Measurements from ENCODE around the gene ZNF184. TPM values are rescaled to one million over a fixed set of nuclear protein-coding genes. Genes with fewer than 3 reads are reported as not detected.

Gene ZNF184
- total RNA-seq, 1 experiment from 2014 or later = 10.2 TPM

- ChIA-PET CTCF (no interaction called here), POLR2A (ENCODE audit: unreplicated experiment) (interaction anchor here (0.6 kb wide), 2 partner anchors 119 to 198 kb away, joined by 4 to 14 read pairs; no protein-coding TSS in a partner anchor)
- ATAC-seq (no peak), DNase-seq (no peak)
- no peaks in the 10 kb centered on the region for H3K9me3 ChIP-seq (ENCODE audit: low read length)
- intact Hi-C loops (cut with micrococcal nuclease) = loop anchor here (2.0 to 10.0 kb wide), 4 partner anchors 41 to 275 kb away; no protein-coding TSS in a partner anchor
- no peaks in the 10 kb centered on the region for H3K27me3 ChIP-seq (ENCODE audit: low read length)
- no peaks in the 10 kb centered on the region for H3K36me3 ChIP-seq (ENCODE audit: low read depth, low read length)
- H3K79me2 ChIP-seq (ENCODE audit: low read length) = no peaks in the 10 kb centered on the region
- H3K4me3 ChIP-seq (ENCODE audit: low read length) = peak overlapping the region; percentile 83
- no peak overlapping the region; the same call in 1 of the 2 replicates for H2AFZ ChIP-seq (ENCODE audit: low read length)
- H3K27ac ChIP-seq (ENCODE audit: low read length) = no peak overlapping the region
- no peaks in the 10 kb centered on the region for H3F3A ChIP-seq (ENCODE audit: low read length, unreplicated experiment)
- H3K4me2 ChIP-seq (ENCODE audit: low read length) = peak overlapping the region; percentile 80
- no TSS peak for BruUV-seq (replicated peaks)
- peaks cover 8% of the 10 kb centered on the region; the same call in 1 of the 2 replicates for H3K4me1 ChIP-seq (ENCODE audit: insufficient read depth, low read length)
- H3K9ac ChIP-seq (ENCODE audit: low read length) = no peak overlapping the region
- TF ChIP-seq EZH2 (IDR thresholded peaks at IDR 0.05; ENCODE audit: low read length, unreplicated experiment) (no peak), CTCF (conservative IDR thresholded peaks at IDR 0.05; ENCODE audit: low read depth, low read length) (no peak), EZH2phosphoT487 (IDR thresholded peaks at IDR 0.05; ENCODE audit: borderline replicate concordance, low read length) (no peak)
- H4K20me1 ChIP-seq (ENCODE audit: low read length) = no peaks in the 10 kb centered on the region
- no peaks in the 10 kb centered on the region for H3K9me2 ChIP-seq (replicated peaks; ENCODE audit: low read length)
Observed at GRCh38 chr6:27477318-27478013, 4.6 kb upstream of the ZNF184 start.

GRCh38 chr6:27476090-27476489, 3.2 kb upstream of the ZNF184 start:
- ChIA-PET POLR2A (ENCODE audit: unreplicated experiment) (no interaction called here), CTCF (no interaction called here)
- no peaks in the 10 kb centered on the region for H4K20me1 ChIP-seq (ENCODE audit: low read length)
- no peak overlapping the region for H3K9ac ChIP-seq (ENCODE audit: low read length)
- no TSS peak for BruUV-seq (replicated peaks)
- H3K9me3 ChIP-seq (ENCODE audit: low read length) = no peaks in the 10 kb centered on the region
- ATAC-seq (no peak), DNase-seq (no peak)
- intact Hi-C loops (cut with micrococcal nuclease) = loop anchor here (5.0 to 10.0 kb wide), 2 partner anchors 144 to 209 kb away; no protein-coding TSS in a partner anchor
- H3K4me2 ChIP-seq (ENCODE audit: low read length) = no peak overlapping the region
- peaks cover 12% of the 10 kb centered on the region for H3K79me2 ChIP-seq (ENCODE audit: low read length)
- peaks cover 9% of the 10 kb centered on the region; the same call in 1 of the 2 replicates for H3K4me1 ChIP-seq (ENCODE audit: insufficient read depth, low read length)
- no peaks in the 10 kb centered on the region for H3K36me3 ChIP-seq (ENCODE audit: low read depth, low read length)
- TF ChIP-seq CTCF (conservative IDR thresholded peaks at IDR 0.05; ENCODE audit: low read depth, low read length) (no peak), EZH2 (IDR thresholded peaks at IDR 0.05; ENCODE audit: low read length, unreplicated experiment) (no peak), EZH2phosphoT487 (IDR thresholded peaks at IDR 0.05; ENCODE audit: borderline replicate concordance, low read length) (no peak)
- H3K9me2 ChIP-seq (replicated peaks; ENCODE audit: low read length) = no peaks in the 10 kb centered on the region
- no peak overlapping the region for H3K27ac ChIP-seq (ENCODE audit: low read length)
- H2AFZ ChIP-seq (ENCODE audit: low read length) = no peak overlapping the region
- no peak overlapping the region for H3K4me3 ChIP-seq (ENCODE audit: low read length)
- H3F3A ChIP-seq (ENCODE audit: low read length, unreplicated experiment) = no peaks in the 10 kb centered on the region
- no peaks in the 10 kb centered on the region for H3K27me3 ChIP-seq (ENCODE audit: low read length)

- Histone ChIP-seq H3K9ac (ENCODE audit: low read length) (no peak overlapping the region), H3K4me3 (ENCODE audit: low read length) (no peak overlapping the region), H3K4me2 (ENCODE audit: low read length) (no peak overlapping the region), H3F3A (ENCODE audit: low read length, unreplicated experiment) (no peaks in the 10 kb centered on the region), H3K79me2 (ENCODE audit: low read length) (peaks cover 26% of the 10 kb centered on the region), H3K9me3 (ENCODE audit: low read length) (no peaks in the 10 kb centered on the region), H4K20me1 (ENCODE audit: low read length) (no peaks in the 10 kb centered on the region), H2AFZ (ENCODE audit: low read length) (no peak overlapping the region), H3K9me2 (replicated peaks; ENCODE audit: low read length) (no peaks in the 10 kb centered on the region), H3K36me3 (ENCODE audit: low read depth, low read length) (peaks cover 8% of the 10 kb centered on the region), H3K4me1 (ENCODE audit: insufficient read depth, low read length) (peaks cover 20% of the 10 kb centered on the region; the same call in 1 of the 2 replicates), H3K27ac (ENCODE audit: low read length) (no peak overlapping the region), H3K27me3 (ENCODE audit: low read length) (no peaks in the 10 kb centered on the region)
- no peak for ATAC-seq
- TF ChIP-seq EZH2phosphoT487 (IDR thresholded peaks at IDR 0.05; ENCODE audit: borderline replicate concordance, low read length) (no peak), CTCF (conservative IDR thresholded peaks at IDR 0.05; ENCODE audit: low read depth, low read length) (no peak), EZH2 (IDR thresholded peaks at IDR 0.05; ENCODE audit: low read length, unreplicated experiment) (no peak)
- BruUV-seq (replicated peaks) = no TSS peak
- DNase-seq = no peak
- POLR2A ChIA-PET (ENCODE audit: unreplicated experiment) = no interaction called here
- CTCF ChIA-PET = no interaction called here
- intact Hi-C loops (cut with micrococcal nuclease) = loop anchor here (5.0 to 10.0 kb wide), 3 partner anchors 142 to 287 kb away; no protein-coding TSS in a partner anchor
Observed at GRCh38 chr6:27474672-27475071, 1.8 kb upstream of the ZNF184 start.
